HEK293T (cell line): ENCODE results near the gene BST2.

Source experiments
- BHLHE40 ChIP-seq: fragments of 450-650 bp; IDR thresholded peaks from 2 replicates; pipeline ENCODE4 v1.6.1; 2016; ENCODE audit warnings: mild to moderate bottlenecking, moderate library complexity, borderline replicate concordance
- ELF4 ChIP-seq: fragments of 450-650 bp; IDR thresholded peaks from 2 replicates; pipeline ENCODE4 v1.6.1; 2017; ENCODE audit warnings: antibody characterized with exemption
- FOXA1 ChIP-seq: fragments of 450-650 bp; IDR thresholded peaks from 2 replicates; pipeline ENCODE4 v1.6.1; 2016; ENCODE audit warnings: mild to moderate bottlenecking
- SP1 ChIP-seq: fragments of 450-650 bp; IDR thresholded peaks from 2 replicates; pipeline ENCODE4 v1.6.1; 2017
- TARDBP ChIP-seq: fragments of 450-650 bp; IDR thresholded peaks from 2 replicates; pipeline ENCODE4 v1.6.1; 2016
- ZNF384 ChIP-seq: fragments of 450-650 bp; IDR thresholded peaks from 2 replicates; pipeline ENCODE4 v1.6.1; 2016

DNA sequence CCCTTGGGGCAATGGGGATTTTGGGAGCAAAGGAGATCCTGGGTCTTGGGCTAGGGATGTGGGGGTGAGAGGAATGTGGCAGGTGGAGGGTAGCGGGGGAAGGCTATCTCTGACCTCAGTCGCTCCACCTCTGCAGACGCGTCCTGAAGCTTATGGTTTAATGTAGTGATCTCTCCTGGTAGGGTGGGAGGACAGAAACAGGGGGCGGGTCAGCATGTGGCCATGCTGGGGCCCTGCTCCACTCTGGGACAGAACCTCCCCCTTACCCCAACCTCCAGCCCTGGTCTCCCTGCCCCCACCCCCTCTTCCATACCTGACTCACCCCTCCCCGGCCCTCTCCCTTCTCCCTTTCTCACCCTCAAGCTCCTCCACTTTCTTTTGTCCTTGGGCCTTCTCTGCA, 1.4 kb downstream of the BST2 start:
- no peak for TF ChIP-seq FOXA1
- TF ChIP-seq TARDBP = no peak
- no peak for TF ChIP-seq BHLHE40
- no peak for TF ChIP-seq ELF4
- TF ChIP-seq SP1 = no peak
- no peak for TF ChIP-seq ZNF384
